ENCODE results near the gene MAPRE3.

MAPRE3 gene

GRCh38 chr2:27032495-27033252, 62.2 kb downstream of the MAPRE3 start, which contains the start of gene TMEM214:
TMEM214 (plus strand) TSS chr2:27032965; CDS start chr2:27033016, 51 bp downstream.
- peak; percentile 95 for DNase-seq
- 0 out of 2 replicates have a peak, but pooled peaks have one; percentile 17 for TF ChIP-seq CTCF (IDR thresholded peaks at IDR 0.05; ENCODE audit: low read depth, low read length)
- H3K9me3 ChIP-seq (ENCODE audit: severe bottlenecking): no peaks in the 10 kb centered on the region
- H3K27ac ChIP-seq: peak within 1 kb of the TSS; percentile 75
- peak within 1 kb of the TSS; percentile 60 for H3K4me3 ChIP-seq (ENCODE audit: low read depth, low read length)
- peaks cover 59% of the 10 kb centered on the region for H3K36me3 ChIP-seq
- H3K27me3 ChIP-seq (ENCODE audit: insufficient read depth, low read depth, severe bottlenecking): no peaks in the 10 kb centered on the region

GRCh38 chr2:27033253-27033852, 62.9 kb downstream of the MAPRE3 start:
- DNase-seq: no peak
- Histone ChIP-seq H3K9me3 (ENCODE audit: severe bottlenecking) (no peaks in the 10 kb centered on the region), H3K36me3 (peaks cover 64% of the 10 kb centered on the region), H3K27ac (peak overlapping the region; percentile 75), H3K27me3 (ENCODE audit: insufficient read depth, low read depth, severe bottlenecking) (no peaks in the 10 kb centered on the region), H3K4me3 (ENCODE audit: low read depth, low read length) (peak overlapping the region; percentile 60)
- TF ChIP-seq CTCF (IDR thresholded peaks at IDR 0.05; ENCODE audit: low read depth, low read length): no peak

- no peak overlapping the region for H3K4me3 ChIP-seq (ENCODE audit: low read depth, low read length)
- peaks cover 77% of the 10 kb centered on the region for H3K36me3 ChIP-seq
- no peak overlapping the region for H3K27ac ChIP-seq
- no peaks in the 10 kb centered on the region for H3K9me3 ChIP-seq (ENCODE audit: severe bottlenecking)
- no peaks in the 10 kb centered on the region for H3K27me3 ChIP-seq (ENCODE audit: insufficient read depth, low read depth, severe bottlenecking)
- TF ChIP-seq CTCF (IDR thresholded peaks at IDR 0.05; ENCODE audit: low read depth, low read length): no peak
- no peak for DNase-seq
These were observed 67.6 kb downstream of the MAPRE3 start for GRCh38 chr2:27038012-27038411.

GRCh38 chr2:27038631-27039339, 68.3 kb downstream of the MAPRE3 start:
- Histone ChIP-seq H3K27me3 (ENCODE audit: insufficient read depth, low read depth, severe bottlenecking) (no peaks in the 10 kb centered on the region), H3K36me3 (peaks cover 77% of the 10 kb centered on the region), H3K4me3 (ENCODE audit: low read depth, low read length) (no peak overlapping the region), H3K9me3 (ENCODE audit: severe bottlenecking) (no peaks in the 10 kb centered on the region), H3K27ac (no peak overlapping the region)
- no peak for DNase-seq
- no peak for TF ChIP-seq CTCF (IDR thresholded peaks at IDR 0.05; ENCODE audit: low read depth, low read length)

GRCh38 chr2:27039426-27039825, 69.0 kb downstream of the MAPRE3 start:
- H3K27ac ChIP-seq: no peak overlapping the region
- peaks cover 73% of the 10 kb centered on the region for H3K36me3 ChIP-seq

More at GRCh38 chr2:27039426-27039825, 69.0 kb downstream of the MAPRE3 start:
- no peak for DNase-seq
- H3K4me3 ChIP-seq (ENCODE audit: low read depth, low read length): no peak overlapping the region
- no peaks in the 10 kb centered on the region for H3K27me3 ChIP-seq (ENCODE audit: insufficient read depth, low read depth, severe bottlenecking)
- TF ChIP-seq CTCF (IDR thresholded peaks at IDR 0.05; ENCODE audit: low read depth, low read length): no peak
- H3K9me3 ChIP-seq (ENCODE audit: severe bottlenecking): no peaks in the 10 kb centered on the region
